Activated T-cell treated with anti-CD3 and anti-CD28 coated beads for 4 hours (primary cell): Measurements from ENCODE around the gene UTS2R.
A peak's percentile ranks its signal among the peaks of the same experiment; 100 is the strongest.
"Not testable (repeated sequence)": the region's sequence is repeated elsewhere in the genome, so short reads cannot be mapped to it uniquely, and the experiment has no call there.

Source experiments
- DNase-seq: peaks from one replicate; pipeline ENCODE4 v3.0.0-alpha.2; 2020

The UTS2R gene

DNA sequence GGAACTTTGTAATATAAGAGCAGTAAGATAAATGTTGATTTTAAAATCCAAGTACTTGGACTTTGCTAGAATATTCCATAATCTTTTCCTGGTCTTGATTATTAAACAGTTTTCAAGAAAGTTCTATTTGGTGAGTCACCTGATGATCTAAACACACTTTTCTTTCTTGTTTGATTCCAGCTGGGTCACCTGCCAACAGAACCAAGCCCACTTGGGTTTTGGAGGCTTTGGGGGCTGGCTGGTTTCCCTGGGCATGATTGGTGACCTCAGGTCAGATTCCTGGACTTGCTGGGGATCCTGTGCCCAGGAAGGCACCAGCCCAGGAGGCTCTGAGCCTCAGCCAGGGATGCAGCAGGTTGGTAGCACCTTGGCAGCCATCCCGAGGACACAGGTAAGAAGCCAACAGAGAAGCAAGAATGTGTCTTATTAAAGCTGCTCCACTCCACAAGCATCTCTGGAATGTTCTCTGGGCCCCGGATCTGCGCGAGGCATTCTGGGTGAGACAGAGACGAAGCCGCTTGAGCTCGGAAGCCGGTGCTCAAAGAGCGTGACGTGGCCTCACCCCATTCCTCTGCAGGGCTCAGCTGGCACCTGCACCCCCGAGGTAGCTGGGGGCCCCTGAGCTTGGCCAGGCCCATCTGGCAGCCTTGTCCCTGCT is 15.7 kb upstream of the UTS2R start:
- DNase-seq: no peak

DNA sequence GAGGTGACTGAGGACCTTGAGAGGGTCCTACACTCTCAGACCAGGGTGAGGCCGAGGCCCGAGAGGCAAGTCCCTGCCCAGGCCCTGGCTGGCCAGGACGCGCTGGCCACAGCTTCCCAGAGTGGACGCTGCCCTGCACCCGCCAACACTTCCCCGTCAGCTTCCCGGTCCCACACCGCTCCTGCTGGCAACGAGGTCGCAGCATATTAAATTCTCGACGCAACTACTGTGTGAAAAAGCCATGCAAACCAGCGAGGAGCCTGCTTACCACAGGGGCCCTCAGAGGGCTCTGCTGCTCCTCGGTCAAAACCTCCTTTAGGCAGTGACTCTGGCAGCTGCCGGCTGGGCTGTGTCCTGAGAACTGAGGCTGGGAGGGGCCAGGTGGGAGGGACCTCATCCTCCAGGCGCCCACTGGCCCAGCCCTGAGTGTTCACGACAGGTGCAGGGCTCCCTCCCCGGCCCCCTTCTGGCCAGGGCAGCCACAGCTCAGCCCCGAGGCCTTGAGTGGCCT is 14.7 kb upstream of the UTS2R start:
- no peak for DNase-seq

- no peak for DNase-seq
Measured at GRCh38 chr17:82357394-82357793, 14.2 kb upstream of the UTS2R start.

GRCh38 chr17:82358465-82359350 is 12.9 kb upstream of the UTS2R start, which contains the start of gene TEX19:
TEX19 (plus strand) TSS chr17:82359247; CDS start chr17:82362151, 2,904 bp downstream.
- no peak for DNase-seq

DNA sequence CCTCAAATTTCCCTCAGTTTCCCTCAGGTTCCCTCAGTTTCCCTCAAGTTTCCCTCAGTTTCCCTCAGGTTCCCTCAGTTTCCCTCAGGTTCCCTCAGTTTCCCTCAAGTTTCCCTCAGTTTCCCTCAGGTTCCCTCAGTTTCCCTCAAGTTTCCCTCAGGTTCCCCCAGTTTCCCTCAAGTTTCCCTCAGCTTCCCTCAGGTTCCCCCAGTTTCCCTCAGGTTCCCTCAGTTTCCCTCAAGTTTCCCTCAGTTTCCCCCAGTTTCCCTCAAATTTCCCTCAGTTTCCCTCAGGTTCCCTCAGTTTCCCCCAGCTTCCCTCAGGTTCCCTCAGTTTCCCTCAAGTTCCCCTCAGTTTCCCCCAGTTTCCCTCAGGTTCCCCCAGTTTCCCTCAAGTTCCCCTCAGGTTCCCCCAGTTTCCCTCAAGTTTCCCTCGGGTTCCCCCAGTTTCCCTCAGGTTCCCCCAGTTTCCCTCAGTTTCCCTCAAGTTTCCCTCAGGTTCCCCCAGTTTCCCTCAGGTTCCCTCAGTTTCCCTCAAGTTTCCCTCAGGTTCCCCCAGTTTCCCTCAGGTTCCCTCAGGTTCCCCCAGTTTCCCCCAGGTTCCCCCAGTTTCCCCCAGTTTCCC is 12.0 kb upstream of the UTS2R start:
- DNase-seq: not testable (repeated sequence)

- DNase-seq: no peak
Measured at GRCh38 chr17:82361885-82362633, 9.5 kb upstream of the UTS2R start.

GRCh38 chr17:82365606-82366295 is 5.8 kb upstream of the UTS2R start:
- DNase-seq: no peak

DNA sequence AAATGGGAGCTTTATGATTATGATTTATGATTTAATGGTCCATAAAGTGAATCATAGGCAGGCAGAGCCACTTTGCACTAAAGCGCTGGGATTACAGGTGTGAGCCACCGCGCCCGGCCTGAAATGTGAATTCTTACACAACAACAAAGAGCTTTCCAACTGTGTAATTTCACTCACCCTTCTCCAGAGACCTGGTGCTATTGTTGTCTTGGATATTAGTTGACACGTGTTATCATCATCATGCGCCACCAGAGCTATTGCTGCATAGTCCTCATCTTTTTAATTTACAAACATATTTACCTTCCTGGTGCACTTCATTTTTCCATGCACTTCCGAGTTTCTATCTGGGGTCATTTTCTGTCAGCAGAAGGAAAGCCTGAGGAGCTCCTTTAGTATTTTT is 4.8 kb upstream of the UTS2R start:
- no peak for DNase-seq

DNA sequence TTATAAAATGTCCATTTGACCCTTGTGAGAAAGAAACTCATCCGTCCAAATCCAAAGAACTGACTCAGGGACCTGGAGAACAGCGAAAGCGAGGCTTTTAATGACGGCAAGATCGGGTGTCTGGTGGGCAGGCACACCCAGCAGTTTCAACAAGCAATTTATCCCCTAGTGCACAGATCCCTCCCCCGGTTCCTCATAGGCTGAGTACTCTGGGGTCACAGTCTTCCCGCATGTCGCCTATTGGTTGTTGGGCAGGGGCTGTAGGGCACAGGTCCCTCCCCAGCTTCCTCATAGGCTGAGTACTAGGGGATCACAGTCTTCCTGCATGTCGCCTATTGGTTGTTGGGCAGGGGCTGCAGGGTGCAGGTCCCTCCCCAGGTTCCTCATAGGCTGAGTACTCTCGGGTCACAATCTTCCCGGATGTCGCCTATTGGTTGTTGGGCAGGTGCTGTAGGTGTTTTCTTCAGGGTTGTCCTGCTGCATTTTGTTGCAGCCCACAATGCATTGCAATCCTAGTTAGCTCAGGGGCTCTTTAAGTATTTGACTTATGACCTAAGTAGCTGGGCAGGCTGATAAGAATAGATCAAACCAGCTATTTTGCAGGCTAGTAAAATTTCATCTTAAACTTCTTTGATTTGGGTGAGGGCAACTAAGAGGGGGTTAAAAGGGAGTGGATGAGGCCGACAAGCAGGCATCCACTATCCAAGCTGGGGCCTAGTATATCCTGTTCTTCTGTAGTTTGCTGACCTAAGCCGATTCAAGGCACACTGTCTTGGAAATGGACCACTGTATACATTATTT is 3.6 kb upstream of the UTS2R start:
- no peak for DNase-seq

GRCh38 chr17:82369211-82369610 is 2.4 kb upstream of the UTS2R start:
- no peak for DNase-seq

DNA sequence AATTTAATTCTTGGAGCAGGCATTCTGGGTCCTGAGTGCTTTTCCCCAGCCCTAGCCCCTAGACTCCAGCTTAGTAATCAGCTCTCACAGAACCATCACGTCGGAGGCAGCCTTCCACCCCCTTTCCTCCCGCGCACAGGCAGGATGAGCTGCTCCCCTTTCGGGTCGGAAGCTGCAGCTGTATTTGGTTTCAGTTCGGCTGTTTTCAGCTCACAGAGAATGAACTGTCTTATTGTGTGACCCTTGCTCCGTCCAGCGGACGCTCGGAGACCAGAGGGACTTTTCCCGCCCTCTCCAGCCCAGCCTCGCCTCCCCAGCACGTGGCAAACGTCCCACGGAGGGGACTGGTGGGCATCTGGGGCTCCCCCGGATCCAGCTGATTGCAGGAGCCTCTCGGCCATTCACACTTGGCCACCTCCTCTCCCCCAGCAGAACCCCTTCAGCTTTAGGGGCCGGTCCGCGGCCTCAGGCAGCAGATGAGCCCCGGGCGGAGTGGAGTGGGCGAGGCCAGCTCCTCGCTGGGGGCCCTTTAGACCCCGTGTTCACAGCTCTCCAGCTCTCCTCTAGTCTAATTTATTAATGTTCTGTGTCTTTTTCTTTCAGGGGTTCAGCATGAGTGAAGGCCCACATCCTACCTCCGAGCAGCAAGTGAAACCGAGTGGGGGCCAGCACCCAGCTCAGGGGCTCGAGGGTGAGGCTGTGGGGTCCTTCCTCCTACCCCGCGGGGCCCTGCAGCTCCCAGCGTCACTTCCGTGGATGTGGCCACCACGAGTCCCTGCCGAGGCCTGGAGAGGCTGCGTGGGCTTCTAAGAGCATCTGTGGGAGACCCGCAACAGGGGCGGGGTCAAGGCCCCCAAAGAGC is 863 bp upstream of the UTS2R start:
- peak; percentile 27 for DNase-seq

DNA sequence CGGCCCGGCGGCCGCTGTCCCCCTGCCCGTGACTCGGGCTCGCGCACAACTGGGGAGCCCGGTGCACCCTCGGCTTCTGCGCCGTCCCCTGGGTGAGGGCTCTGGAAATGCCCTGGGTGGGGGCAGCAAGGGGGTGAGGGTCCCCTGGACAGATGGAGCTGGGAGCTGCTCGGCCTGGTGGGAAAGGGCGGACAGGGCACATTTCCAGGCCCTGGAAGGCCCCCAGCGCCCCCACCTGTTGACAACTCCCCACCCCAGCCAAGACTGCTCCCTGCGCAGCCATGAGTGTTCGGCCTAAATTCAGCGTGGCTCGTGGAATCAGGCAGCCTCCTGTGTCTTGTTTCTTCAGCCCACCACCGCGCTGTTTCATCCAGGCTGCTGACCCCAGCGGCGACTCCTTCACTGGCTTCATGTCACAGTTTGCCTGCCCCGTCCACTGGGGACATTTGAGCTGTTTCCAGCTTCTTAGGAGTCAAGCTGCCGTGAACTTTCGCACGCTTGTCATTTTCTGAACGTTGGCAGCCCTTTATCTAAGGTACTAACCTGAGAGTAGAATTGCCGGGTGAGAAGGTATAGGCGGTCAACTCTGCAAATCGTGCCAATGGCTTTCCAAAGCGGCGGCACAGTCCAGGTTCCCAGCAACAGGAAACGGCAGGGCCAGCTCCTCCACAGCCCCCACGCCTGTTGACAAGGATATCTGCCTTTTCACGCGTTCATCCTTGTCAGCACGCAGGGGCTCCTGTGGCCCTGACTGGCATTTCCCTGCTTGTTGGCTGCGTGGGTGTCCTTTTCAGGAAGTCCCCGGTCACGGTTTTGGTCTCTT is 895 bp downstream of the UTS2R start:
- DNase-seq: no peak

DNA sequence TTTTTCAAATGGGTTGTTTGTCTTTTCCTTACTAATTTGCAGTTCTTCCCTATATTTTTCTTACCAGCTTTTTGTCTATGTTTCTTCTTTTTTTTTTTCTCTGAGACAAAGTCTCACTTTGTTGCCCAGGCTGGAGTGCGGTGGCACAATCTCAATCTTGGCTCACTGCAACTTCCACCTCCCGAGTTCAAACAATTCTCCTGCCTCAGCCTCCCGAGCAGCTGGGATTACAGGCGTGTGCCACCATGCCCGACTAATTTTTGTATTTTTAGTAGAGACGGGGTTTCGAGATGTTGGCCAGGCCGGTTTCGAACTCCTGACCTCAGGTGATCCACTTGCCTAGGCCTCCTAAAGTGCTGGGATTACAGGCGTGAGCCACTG is 1.5 kb downstream of the UTS2R start:
- DNase-seq: not testable (repeated sequence)

DNA sequence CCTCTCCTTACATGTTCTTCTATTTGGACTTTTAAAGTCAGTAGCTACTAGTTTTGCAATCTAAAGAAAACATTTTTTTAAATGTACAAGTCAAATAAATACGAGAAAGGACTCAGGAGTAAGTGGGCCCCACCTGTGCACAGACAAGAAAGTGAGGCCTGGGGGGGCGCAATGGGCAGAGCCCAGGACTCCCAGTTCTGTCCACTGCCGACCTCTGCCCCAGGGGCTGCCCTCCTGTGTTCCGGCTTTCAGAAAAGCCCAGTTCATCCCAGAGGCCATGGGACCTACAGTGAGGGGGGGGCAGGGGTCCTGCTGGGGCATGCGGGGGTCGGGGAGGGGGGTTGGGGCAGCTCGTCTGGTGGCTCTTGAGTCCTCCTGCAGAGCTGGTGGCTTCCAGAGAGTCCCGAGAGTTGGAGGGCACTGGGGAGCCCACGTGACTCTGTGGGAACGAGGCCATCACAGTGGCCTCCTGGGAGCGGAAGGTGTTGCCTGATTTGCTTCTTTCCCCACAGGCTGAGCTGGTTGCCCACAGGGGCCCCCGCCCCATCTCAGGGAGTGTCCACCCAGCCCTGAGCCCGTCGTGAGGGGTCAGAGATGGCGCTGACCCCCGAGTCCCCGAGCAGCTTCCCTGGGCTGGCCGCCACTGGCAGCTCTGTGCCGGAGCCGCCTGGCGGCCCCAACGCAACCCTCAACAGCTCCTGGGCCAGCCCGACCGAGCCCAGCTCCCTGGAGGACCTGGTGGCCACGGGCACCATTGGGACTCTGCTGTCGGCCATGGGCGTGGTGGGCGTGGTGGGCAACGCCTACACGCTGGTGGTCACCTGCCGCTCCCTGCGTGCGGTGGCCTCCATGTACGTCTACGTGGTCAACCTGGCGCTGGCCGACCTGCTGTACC is 2.4 kb downstream of the UTS2R start:
- DNase-seq: no peak

GRCh38 chr17:82374626-82375331 is 3.2 kb downstream of the UTS2R start:
- DNase-seq: no peak

GRCh38 chr17:82375359-82376041 is 3.9 kb downstream of the UTS2R start:
- no peak for DNase-seq
